Fibroblast of pulmonary artery (primary cell): ENCODE measurements around the gene NFKBIZ.

ENCODE experiments used
- DNase-seq: peaks from one replicate; pipeline ENCODE4 v3.0.0-alpha.2; 2010; ENCODE audit warnings: low read depth
- H3K4me3 ChIP-seq: replicated peaks from 2 replicates; pipeline ENCODE4 v1.5.1; 2011; ENCODE audit warnings: low read depth, mild to moderate bottlenecking, control low read depth, low read length, moderate library complexity
- CTCF ChIP-seq: IDR thresholded peaks from 2 replicates; pipeline ENCODE4 v1.5.1; 2011; ENCODE audit warnings: mild to moderate bottlenecking, control low read depth, low read length, inconsistent platforms; ENCODE audit errors: missing control alignments

NFKBIZ gene

GRCh38 chr3:101816215-101817149 is 32.8 kb upstream of the NFKBIZ start:
- TF ChIP-seq CTCF = no peak
- DNase-seq = peak; percentile 23
- H3K4me3 ChIP-seq = no peak overlapping the region

- no peak overlapping the region for H3K4me3 ChIP-seq
- TF ChIP-seq CTCF = no peak
- DNase-seq = no peak
Measured at GRCh38 chr3:101817992-101818391, 31.3 kb upstream of the NFKBIZ start.

DNA sequence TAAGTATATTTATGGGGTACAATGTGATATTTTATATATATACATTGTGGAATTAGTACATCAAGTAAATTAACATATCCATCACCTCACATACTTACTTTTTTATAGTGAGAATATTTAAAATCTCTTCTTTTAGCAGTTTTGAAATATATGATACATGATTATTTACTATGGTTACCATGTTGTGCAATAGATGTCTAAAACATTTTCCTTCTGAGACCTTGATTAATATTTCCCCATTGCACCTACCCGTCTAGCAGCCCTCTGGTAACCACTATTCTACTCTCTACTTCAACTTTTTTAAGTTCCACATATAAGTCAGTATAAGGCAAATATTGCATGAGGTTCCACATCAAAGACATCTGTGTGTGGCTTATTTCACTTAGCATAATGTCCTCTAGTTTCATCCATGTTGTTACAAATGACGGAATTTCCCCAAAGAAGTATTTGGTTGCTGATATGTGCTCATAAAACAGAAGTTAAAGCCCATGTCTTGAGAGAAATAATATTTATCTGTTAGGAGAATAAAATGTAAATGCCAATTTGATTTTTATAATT is 29.6 kb upstream of the NFKBIZ start:
- TF ChIP-seq CTCF = no peak
- H3K4me3 ChIP-seq = no peak overlapping the region
- DNase-seq = no peak

- TF ChIP-seq CTCF = no peak
- DNase-seq = no peak
- H3K4me3 ChIP-seq = no peak overlapping the region
Measured at GRCh38 chr3:101821503-101821902, 27.8 kb upstream of the NFKBIZ start.

GRCh38 chr3:101823525-101823924 is 25.8 kb upstream of the NFKBIZ start:
- DNase-seq = peak; percentile 31
- TF ChIP-seq CTCF = no peak
- H3K4me3 ChIP-seq = no peak overlapping the region

- TF ChIP-seq CTCF = no peak
- H3K4me3 ChIP-seq = no peak overlapping the region
Measured at GRCh38 chr3:101824702-101825101, 24.6 kb upstream of the NFKBIZ start.

DNA sequence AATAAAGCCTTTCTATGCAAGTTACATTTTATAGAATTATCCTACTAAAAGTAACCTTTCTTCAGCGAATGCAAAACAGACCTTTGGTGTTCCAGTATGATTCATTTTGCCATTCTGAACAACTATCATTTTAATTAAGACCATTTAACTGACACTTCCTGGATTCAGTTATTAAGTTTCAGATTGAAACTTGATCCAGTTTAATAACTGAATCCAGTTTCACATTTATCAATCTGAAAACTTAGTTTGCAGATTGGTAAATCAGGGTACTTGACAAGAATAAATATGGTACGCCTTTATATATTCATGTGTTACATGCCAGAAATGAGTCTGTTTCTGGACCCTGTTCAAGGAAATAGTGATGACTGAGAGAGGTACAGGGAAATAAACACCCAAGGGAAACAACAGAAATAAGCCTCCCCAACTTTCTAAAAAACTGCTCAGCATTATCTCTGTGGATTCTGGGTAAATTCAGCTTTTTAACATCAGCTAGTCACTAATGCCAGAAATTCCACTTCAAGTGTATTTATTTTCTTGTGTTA is 23.3 kb upstream of the NFKBIZ start:
- TF ChIP-seq CTCF = no peak
- no peak overlapping the region for H3K4me3 ChIP-seq
- DNase-seq = peak; percentile 29

More at GRCh38 chr3:101824702-101825101, 24.6 kb upstream of the NFKBIZ start:
- DNase-seq = peak; percentile 33
